ENCODE measurements around the gene RUNX2.
A peak's percentile ranks its signal among the peaks of the same experiment; 100 is the strongest.

Gene RUNX2

DNA sequence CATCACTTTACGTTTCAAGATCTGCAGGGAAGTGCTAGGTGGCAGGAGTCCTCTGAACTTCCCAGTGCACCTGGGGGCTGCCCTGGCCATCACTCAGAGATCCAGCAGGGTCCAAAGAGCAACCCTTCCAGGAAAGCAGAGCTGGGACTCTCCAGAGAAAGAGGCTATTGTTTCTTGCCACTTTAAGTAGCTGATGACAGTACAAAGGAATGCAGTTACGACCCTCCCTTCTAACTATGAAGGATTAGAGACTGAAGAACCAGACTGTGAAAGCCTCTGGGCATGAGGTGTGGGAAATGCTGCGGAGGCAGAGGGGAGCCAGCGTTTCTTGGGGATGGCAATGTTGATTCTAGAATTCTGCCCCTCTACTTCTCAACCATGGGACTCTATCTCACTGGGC, 238.8 kb downstream of the RUNX2 start:
- no peak for DNase-seq

DNA sequence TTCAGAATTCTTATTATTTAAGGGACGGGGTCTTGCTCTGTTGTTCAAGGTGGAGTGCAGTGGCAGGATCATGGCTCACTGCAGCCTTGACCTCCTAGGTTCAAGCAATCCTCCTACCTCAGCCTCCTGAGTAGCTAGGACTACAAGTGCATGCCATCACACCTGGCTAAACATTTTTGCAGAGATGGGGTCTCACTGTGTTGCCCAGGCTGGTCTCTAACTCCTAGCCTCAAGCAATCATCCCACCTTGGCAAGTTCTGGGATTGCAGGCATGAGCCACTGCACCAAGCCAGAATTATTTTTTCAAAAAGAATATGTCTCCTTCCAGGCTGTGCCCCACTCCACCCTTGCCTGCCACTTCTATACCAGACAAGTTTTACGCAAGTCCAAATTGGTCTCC, 239.7 kb downstream of the RUNX2 start:
- no peak for DNase-seq

DNA sequence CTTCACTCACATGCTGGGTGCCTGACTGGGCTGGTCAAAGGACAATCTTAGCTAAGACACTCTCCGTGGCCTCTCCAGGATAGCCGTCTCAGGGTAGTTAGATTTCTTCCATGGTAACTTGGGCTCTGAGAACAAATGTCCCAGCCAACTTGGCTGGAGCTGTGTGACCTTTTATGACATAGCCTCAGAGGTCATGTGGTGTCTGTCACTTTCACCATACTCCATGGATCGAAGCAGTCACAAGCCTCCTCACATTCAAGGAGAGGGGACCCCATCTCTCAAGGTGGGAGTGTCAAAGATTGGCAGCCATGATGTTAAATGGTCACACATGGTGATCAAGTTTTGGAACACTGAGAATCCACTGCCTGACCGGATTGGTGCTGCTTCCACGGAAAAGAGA, 240.5 kb downstream of the RUNX2 start:
- no peak for DNase-seq

DNA sequence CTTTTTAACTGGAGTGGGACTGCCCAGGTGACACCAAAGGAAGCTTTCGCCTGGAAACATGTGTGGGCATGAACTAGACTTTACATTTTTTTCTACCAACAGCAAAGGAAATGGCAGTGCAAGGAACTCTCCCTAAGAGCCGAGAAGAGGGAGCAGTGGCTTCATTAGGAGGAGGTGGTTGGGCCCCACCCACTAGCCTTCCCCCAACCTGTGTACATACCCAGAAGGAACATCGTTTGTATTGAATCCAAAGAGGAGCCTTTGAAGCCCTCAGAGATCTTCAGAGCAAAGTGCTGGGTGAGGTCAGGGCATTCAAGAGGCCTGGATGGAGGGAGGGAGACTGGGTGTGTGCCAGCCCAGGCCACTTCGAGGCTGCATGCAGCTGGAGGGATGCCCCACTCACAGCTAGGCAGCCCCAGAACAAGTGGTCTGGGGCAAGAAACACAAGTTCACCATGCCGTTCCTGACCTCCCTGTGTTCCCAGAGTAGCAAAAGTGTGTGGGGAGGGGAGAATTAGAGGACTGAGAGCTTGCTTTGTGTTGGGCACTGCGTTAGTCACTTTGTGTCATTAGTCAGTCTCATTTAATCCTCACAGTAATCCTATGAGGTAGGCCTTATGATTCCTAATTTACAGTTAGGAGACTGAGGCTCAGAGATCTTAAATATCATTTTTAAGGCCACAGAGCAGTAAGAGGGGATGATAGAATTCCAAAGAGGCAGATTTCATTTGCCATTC, 241.2 kb downstream of the RUNX2 start:
- DNase-seq, result no peak

DNA sequence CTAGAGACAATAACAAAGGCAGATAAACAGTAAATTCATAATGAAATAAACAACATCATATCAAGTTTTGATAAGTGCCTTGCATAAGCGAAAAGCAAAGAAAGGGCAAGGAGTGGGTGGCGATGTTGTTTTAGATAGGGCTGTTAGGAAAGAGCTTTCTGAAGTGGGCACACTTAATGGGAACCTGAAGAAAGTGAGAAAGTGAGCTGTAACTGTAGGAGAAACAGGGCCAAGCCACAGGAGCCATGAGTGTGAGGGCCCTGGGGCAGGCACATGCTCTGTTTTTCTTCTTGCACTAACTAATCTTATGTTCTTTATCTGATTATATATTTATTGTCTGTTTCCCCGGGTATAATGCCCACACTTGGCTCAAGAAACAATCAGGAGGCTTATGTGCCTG, 243.0 kb downstream of the RUNX2 start:
- DNase-seq, result no peak

DNA sequence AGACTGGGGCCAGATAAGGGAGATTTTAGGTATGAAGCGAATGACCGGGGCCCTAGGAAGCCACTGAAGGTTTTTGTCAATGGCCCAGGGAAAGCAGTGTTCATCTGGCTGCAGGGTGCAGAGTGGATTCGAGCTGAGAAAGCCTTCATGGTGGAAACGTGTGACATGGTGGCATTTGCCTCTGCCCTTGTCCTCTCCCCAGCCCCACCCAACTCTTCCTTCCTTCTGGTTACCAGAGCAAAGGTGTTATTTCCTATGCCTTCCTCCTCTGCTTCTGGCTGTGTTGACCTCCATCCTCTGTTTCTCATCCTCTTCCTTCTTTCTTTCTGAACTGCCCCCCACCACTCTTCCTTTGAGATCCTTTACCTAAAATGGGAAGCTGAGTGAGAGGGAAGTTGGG, 244.7 kb downstream of the RUNX2 start:
- no peak for DNase-seq

DNA sequence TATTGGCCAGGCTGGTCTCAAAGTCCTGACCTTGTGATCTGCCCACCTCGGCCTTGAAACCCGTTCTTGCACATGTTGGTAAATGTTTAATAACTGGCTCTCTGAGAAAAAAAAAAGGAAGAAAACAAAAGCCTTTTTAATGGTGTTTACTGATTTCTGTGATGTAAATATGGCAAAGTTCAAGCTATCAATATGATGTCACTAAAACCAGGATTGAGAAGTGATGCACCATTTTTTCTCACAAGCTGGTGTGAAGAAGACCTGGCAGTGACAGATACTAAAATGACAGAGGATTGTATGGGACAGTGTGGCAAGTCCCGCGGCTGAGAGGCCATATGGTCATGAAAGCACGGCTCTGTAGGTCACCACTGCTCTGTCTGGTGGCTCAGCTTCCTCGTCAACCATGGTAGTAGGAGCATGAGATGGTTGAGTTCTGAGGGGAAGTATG, 245.9 kb downstream of the RUNX2 start:
- no peak for DNase-seq

DNA sequence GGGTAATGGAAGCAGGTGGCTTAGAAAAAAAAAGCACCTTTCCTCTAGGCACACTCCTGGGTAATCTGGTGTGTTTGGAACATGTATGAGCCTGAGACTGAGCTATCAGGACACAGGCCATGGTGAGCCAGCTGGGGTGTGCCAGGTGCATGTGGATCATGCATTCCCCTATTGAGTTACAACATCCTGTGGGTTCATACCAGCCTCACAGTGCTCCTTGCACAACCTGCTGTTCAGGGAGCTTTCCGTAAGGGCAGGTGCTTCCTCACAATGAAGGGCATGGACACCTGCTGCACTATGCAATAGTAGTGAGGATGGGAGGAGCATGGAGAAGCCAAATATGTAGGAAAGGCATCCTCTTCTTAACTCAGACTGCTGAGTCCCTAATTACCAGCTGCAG, 246.8 kb downstream of the RUNX2 start:
- peak; percentile 23 for DNase-seq

DNA sequence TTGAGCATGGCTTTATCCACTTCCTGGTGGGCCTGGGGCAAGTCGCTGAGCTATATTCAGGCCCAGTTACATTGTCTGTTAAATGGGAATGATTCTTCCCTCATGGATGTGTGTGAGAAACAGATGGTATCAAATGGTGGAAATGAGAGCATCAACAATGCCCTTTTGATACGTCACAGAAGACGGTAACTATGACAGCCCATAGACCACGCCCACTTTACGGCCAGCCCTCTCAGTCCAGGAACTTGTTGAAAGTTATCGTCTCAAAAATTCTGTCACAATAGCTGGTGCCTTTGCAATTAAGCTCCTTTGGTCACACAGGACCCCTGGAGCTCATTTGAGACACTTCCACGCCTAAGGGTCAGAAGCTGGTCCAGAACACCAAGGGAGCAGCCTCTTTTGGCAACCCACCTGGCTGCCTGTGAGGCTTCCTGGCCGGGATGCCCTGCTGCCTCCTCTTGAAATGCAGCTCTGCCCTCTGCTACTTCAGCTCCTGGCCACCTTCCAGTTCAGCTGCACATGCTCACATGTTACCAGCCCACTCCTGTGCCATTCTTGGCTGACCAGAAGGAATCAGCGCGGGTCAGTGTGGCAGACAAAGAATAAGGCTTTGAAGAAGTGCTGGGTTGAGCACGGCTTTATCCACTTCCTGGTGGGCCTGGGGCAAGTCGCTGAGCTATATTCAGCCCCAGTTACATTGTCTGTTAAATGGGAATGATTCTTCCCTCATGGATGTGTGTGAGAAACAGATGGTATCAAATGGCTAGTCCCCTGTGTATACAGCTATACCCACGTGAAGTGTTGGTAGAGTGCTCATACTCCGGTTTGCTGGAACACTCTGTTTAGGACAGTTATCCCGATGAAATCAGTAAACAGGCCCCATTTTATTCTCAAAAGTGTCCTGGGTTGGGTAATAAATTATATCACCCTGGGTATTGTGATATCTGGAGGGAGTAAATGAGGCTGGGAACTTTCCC, 248.8 kb downstream of the RUNX2 start:
- no peak for DNase-seq

DNA sequence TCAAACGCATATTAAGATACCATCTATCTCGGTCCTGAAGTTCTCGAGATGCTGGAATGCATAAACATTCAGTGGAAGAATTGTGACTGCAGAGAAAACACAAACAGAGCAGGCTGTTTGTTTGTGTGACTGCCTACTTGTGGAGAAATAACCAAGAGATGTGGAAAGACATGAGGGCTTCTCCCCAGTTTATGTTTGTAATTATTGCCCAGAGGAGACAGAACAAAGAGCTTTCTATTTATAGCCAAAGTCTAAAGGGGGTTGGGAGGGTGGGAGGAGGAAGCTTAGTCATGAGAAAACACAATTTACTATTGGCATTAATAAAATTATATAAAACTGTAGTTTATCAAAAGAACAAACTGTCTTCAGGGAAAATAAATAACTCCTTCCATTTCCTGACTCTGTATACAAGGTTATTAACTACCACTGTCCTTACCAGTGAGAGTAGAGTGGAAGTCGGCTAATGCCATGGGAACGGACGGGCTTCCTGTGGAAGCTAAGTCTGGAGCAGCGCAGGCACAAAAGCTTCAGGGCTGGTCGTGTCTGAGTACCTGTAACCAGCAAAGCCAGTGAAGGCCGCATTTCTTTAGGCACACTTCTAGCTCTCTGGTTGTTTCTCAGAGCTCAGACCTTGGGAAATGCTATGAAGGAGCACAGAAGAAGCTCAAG, 249.8 kb downstream of the RUNX2 start:
- DNase-seq, result no peak

DNA sequence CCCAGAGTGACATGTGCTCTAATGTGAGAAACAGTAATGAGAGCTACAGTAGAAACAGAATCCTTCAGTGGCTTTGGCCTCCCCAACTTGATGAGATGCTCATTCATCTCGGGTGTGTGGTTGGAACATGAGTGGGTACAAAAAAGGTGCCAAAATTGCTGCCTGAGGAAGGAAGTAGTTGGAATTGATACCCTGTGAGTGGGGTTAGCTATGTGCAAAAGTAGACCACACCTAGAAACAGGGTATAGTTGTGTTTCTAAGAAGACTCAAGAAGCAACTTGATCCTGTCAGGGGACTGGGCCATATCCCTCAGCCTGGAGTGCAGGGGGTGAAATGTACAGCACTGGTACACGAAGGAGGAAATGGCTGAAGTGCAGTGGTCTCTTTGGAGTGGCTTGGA, 256.0 kb downstream of the RUNX2 start:
- no peak for DNase-seq

DNA sequence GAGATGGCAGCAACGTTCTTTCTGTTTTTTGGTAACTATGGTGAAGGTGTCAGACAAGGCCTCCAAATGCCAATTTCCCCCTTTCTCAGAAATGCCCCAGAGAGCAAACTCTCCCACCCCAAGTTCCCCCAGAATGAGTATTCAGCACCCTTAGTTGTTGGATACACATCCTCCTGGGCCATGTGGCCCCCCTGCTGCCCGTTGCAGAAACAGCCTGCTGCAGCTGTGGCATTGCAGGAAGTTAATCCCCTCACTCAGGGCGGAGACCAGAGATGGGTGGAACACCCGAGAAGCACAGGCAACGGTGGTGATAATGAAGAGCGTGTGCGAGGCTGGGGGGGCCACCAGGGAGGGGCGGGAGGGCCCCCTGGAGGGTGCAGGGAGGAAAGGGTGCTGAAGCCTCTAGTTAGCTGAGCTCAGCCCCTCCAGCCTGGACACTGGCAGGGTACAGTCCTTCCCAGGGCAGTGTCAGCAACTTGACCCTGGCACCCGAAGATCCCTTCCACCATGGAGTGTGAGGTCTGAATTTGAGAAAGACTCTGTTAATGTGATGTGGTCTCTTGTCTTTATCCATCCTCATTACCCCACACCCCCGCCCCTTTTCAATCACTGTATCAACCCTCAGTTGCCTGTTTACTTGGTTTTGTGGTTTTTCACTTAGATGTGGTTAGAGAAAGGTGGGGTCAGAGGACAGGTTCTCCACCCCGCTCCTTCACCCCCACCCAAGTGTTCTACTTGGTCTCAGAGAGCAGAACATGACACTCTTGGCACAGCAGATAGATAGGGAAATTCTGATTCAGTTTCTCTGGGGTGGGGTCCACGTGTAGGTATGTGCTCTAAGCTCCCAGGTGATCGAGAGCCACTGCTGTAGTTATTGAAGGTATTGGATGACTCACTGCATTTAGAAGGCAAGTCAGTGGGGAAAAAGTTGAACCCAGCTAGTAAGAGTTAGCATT, 258.4 kb downstream of the RUNX2 start:
- no peak for DNase-seq

DNA sequence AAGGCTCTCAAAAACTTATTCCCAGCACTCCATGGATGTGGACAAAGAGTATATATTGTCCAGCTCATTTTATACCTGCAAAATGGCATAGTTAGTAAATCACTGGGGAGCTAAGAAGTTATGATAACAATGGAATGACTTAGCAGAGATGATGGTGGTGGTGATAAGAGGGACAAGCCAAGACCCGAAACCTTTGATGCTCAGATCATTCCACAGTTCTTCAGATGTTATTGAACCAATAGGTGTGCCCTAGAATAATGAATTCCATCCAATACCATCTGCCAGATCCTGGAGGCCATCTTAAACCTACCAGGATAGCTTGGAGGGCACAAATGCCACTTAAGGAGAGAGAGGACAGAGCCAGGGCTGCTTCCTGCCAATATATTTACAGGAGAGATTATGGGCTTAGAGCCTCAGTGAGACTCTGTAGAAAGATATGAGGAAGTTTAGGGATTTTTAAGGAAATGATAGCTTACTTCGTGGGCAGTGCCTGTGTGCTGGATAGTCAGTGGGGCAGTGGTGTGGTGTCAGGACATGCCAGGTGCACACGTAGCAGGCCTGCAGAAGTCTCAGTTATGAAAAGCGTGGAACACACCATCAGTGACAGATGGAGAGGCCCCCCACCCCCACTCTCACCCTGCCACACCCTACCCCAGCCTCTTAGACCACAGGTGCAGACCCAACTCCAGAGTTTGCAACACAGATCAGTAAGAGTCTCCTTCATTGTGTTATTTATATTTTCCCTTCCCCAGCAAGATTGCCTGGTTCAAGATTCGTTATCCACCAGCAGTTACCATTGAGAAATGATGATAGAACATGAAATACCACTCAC, 259.3 kb downstream of the RUNX2 start:
- DNase-seq, result no peak

DNA sequence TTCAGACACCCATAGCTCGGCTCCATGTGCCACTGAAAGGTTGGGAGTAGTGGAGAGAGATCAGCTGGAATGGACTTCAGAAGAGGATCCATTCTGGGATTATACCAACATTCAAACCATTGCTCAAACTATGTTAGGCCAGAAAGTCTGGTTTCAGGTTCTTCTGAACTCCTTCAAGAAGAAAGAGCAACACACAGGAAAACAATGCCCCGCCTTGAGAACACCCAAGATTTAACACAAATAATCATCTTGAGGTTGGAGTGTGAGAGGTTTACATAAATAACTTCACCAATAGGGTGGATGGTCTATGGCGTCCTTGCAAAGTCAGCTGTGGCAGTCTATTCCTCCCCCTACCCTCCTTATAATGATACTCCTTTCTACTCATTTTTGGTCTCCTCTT, 261.2 kb downstream of the RUNX2 start:
- no peak for DNase-seq

DNA sequence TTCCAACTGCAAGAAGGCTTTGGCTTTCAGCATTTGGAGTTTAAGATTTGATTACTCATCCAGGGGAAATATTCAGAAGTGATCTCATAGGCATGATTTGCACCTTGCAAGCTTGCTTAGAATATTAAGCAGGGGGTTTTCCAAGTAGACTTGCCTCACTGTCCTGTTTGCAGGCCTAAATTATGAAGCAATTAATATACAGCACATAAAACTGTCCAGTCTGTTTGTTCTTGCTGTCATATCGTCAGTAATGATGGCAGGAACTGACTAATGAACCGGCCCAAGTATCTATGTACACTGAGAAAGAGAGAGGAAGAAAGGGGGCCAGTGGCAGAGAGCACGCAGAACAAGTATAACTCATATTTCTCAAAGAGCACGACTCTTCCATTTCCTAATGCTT, 262.1 kb downstream of the RUNX2 start:
- DNase-seq, result no peak

DNA sequence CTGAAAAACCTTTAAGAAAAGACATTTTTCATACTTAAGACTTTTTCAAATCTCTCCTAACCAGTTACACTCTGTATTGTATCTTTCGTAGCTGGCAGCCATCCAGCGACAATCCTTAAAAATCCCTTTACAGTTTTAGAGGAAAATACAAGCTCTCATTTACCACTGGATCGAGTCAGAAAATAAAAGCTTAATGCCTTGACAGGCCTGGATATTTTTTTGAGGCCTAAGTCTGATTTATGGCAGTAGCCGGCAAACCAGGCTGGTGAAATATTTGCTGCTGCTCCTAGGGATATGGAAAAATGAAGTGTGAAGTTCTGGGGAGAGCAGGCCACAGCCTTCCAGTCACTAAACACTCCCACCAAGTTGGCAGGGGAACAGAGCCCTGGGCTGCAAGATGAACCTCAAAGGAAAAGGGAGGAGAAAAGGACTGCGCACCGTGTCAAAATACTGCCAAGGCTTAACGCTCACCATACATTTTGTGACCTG, 262.6 kb downstream of the RUNX2 start:
- DNase-seq, result no peak

DNA sequence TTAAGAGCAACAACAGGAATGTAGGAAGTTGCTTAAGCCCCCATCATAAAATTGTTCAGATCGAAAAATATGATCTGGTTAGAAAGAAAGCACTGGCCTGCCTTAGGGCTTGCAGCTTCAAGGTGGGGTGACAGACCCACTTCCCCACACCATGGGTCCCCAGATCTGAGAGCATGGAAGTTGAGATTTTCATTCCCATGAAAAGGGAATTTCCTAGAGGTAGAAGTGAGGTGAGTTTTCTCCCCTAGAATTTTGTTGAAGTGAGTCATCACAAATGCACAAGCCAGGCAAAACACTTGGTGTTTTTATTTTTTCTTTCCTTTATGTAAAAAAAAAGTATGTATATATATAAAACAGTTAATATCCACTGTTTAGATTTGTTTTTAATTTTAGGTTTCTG, 263.2 kb downstream of the RUNX2 start:
- no peak for DNase-seq

DNA sequence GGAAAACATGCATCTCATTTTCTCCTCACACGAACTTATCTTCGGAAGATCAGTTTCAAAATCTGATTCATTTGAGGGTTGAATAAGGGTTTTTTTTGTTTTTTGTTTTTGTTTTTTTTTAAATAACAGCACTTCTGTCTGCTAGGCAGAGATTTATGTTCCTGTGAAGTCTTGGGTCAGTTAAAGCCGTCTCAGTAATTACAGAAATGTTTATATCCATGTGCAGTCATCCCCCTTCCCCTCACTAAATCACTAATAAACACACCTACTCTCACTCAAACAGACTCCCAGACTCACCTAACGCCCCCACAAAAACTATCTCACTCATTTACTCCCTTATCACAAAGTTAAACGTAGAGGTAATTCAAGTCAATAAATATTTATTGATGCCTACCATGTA, 263.8 kb downstream of the RUNX2 start:
- no peak for DNase-seq

DNA sequence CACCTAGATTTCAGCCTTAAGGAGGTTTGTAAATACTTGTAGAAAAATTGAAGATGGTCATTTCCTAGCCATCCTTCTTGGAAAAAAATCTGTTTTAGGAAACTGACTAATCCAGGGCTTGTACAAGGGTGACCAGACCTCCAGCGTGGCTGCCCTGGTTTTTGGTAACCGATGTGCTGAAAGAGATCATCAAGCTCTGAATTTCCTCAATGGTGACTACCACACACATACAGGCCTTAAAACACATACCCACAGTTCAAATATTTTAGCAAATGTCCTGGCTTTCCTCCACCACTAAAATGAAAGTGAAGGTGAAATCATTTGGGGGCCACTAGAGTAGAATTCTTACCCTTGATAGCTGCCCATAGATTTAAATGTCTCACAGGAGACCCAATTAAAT, 264.9 kb downstream of the RUNX2 start:
- no peak for DNase-seq

DNA sequence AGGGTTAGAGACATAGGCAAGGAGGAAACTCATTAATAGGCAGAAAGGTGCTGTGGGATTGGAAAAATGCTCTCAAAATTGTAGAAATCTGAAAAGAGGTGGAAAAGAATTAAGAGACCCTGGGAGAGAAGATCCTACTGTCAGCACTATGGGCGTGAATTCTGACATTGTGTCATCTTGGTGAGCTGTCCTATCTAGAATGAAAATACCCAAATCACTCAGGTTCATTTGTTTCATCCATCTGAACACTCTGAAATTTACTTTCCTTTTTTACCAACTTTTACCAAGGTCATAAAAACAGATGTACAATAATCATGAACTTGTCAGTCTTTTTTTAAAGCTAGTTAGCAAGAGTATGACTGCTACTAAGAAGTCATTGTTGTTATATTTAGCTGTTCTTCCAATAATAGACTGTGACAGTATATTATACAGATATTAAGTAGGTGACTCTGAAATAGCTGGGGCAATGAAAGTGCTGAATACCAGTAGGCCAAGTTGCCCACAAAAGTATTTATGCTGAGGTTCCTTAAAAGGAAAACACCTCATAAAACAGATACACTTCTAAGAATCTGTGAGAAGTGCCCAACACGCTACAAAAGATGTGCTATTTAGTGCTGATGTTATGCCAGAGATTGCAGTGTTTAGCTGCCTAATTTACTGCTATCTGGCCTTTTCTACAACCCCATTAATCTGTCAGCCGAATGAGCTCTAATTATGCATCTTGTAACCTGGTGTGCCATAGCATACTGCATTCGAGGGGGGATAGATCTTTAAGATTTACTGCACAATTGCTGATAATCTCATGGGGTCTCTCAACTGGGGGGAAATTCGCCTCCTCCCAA, 267.1 kb downstream of the RUNX2 start:
- no peak for DNase-seq
